Dermis microvascular lymphatic vessel endothelial cell (primary cell): ENCODE measurements around the gene ARSA. TPM values are rescaled to one million over a fixed set of nuclear protein-coding genes. Genes with fewer than 3 reads are reported as not detected.
"Not testable (repeated sequence)": the region's sequence is repeated elsewhere in the genome, so short reads cannot be mapped to it uniquely, and the experiment has no call there.

ENCODE experiments used
- DNase-seq, 2 donors: peaks; one replicate each; pipeline versions ENCODE4 v3.0.0 to v3.0.0-alpha.2; 2010; ENCODE audit warnings: low read depth in 2 of 2
- total RNA-seq: library from RNA; depleted of rRNA; stranded (reverse); fragments of >200 nt; gene quantifications from 2 replicates; pipeline ENCODE4 v1.2.1, GENCODE V29; 2014

The ARSA gene
- total RNA-seq, 1 donor from 2014 or later: 8.0 TPM

DNA sequence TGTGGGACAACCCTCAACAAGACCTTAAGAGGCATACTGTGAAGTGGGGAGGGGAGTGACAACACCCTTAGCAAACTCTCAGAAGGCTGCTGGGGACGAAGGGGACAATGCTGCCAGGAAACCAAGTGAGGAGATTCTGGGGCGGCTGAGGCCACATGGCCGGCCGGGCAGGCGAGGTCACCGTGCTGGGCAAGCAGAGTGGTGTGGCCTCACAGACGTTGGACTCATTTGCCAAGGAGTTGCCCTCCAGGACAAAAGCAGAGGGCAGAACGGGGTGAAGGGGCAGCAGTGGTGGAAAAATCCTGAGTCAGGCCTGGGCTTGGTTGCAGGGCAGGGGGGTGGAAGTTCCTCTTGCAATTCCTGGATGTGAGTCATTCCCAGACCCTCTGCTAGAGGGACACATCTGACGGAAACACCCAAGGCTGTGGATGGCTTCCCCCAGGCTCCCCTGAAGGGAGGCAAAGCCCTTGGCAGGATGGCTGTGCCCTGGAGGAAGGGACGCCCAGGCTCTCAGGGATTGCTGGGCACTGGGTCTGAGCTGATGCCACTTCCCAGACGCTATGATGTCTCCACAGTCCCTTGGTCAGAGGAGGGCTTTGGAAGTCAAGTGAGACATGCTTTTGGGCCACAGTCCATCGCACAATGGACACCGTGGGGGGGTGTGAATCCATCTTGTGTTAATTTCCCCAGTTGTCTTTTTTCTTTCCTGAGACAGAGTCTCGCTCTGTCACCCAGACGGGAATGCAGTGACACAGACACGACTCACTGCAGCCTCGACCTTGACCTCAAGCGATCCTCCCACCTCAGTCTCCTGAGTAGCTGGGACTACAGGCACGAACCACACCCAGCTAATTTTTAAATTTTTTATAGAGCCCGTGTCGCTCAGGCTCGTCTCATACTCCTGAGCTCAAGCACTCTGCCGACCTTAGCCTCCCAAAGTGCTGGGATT, 28.4 kb upstream of the ARSA start:
- peak; percentile 74 to 93 for DNase-seq

DNA sequence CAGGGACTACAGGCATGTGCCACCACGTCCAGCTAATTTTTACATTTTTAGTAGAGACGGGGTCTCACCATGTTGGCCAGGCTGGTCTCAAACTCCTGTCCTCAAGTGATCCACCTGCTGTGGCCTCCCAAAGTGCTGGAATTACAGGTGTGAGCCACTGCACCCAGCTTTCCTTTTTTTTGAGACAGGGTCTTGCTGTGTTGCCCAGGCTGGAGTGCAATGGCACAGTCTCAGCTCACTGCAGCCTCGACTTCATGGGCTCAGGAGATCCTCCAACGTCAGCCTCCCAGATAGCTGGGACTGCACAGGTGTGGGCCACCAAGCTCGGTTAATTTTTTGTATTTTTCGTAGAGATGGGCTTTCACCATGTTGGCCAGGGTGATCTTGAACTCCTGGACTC, 26.7 kb upstream of the ARSA start:
- DNase-seq: not testable (repeated sequence)

DNA sequence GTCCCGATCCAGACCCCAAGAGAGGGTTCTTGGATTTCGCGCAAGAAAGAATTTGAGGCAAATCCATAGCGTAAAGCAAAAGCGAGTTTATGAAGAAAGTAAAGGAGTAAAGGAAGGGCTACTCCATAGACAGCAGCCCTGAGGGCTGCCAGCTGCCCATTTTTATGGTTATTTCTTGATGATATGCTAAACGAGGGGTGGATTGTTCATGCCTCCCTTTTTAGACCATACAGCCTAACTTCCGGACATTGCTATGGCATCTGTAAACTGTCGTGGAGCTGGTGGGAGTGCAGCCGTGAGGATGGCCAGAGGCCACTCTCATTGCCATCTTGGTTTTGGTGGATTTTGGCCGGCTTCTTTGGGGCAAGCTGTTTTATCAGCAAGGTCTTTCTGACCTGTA, 25.3 kb upstream of the ARSA start:
- no peak for DNase-seq

DNA sequence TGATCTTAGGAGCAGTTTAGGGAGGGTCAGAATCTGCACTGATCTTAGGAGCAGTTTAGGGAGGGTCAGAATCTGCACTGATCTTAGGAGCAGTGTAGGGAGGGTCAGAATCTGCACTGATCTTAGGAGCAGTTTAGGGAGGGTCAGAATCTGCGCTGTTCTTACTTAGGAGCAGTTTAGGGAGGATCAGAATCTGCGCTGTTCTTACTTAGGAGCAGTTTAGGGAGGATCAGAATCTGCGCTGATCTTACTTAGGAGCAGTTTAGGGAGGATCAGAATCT, 15.8 kb upstream of the ARSA start:
- not testable (repeated sequence) for DNase-seq

DNA sequence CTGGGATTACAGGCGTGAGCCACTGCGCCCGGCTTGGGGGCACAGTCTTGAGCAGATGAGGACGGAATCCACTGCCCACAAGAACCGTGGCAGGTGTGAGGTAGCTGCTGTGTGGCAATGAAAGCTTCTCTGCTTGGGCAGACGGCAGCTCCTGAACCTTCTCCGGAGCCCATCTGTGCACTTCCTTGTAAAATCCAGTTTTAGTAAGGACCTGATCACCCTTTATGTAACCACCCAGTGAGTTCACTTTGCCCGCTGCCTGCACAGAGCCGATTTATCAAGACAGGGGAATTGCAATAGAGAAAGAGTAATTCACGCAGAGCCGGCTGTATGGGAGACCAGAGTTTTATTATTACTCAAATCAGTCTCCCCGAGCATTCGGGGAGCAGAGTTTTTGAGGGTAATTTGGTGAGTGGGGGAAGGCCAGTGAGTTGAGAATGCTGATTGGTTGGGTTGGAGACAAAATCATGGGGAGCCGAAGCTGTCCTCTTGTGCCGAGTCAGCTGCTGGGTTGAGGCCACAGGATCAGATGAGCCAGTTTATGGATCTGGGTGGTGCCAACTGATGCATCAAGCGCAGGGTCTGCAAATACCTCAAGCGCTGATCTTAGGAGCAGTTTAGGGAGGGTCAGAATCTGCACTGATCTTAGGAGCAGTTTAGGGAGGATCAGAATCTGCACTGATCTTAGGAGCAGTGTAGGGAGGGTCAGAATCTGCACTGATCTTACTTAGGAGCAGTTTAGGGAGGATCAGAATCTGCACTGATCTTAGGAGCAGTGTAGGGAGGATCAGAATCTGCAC, 15.3 kb upstream of the ARSA start:
- DNase-seq: not testable (repeated sequence)

DNA sequence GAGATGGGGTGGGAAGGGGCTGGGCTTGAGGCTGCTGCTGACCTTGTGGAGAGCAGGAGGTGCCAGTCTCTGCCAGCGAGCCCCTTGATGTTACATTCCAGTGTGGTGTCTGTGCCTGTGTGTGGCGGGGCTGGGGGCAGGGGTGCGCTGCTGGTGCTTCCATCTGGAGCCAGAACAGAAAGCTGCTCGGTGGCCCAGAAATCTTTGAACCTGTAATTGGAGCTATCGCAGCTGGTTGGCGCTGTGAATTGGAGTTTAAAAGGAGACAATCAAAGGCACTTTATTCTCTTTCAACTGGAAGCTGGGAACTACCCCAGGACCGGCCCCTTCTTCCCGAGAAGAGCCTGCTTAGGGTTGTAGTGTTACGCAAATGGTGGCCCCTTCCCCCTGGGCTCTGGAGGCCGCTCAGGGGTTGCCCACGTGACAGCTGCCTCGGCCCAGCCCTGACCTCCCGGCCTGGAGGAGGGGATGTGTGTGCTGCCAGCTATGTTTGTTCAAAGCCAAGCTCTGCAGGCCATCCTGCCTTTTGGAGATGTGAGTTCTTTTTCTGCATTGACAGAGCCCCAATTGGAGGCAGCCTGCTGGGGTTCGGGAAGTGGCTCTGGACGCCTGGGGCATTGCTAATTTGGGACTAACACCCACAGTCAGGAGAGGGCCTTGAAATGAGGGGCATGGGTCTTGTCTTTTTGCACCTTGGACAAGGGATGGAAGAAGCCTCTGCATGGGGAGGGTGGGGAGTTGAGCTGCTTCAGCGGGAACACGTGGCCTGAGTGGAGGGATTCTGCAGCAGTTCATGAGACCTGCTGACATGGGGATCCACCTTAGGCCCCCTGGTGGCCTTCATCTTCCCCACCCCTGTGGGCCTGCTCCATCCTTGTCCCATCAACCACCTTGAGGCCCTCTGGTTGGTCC, 14.0 kb upstream of the ARSA start:
- DNase-seq: peak; percentile 60 to 69

DNA sequence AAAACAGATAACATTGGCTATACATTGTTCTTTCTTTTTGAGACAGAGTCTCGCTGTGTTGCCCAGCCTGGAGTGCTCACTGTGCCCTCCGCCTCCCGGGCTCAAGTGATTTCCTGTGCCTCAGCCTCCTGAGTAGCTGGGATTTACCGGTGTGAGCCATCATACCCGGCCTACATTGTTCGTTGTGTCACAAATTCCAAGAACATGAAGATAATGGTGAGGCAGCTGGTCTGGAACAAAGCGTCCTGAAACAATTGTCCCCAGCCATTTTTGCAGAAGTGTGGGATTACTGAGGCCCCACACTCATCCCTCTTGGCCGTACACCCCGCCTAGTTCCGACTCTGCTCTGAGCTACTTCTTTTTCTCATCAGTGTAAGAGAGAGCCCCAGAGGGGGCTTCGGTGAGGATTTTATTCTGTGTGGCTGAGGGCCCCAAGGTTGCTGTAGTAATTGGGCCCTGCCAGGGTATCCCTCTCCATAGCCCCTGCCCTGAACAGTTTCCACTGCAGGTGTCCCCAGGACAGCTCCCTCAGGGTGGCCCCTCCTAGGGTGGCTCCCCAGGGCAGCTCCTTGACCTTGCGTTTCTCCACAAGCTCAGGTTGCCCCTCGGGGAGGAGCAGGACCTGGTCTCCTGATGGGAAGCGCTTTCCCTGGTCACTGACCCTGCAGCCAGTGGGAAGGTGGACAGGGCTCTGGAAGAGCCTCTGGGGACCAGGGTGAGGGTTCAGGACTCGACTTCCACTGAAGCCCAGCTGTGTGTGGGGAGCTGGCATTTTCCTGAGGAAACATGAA, 13.1 kb upstream of the ARSA start:
- peak in 1 of 2 donors; percentile 59 for DNase-seq

DNA sequence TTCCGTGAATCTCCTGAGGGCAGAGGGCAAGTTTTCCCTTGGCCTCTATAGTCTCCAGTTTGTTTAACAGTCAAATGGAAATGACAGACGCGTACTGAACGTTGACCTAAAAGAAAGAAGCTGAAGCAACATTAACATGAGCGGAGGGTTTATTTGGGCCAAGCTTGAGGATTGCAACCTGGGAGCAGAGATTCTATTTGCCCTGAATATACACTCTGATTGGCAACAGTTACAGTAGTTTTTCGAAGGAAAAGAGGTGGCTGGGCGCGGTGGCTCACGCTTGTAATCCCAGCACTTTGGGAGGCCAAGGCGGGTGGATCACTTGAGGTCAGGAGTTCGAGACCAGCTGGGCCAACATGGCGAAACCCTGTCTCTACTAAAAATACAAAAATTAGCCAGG, 12.3 kb upstream of the ARSA start:
- DNase-seq: not testable (repeated sequence)

DNA sequence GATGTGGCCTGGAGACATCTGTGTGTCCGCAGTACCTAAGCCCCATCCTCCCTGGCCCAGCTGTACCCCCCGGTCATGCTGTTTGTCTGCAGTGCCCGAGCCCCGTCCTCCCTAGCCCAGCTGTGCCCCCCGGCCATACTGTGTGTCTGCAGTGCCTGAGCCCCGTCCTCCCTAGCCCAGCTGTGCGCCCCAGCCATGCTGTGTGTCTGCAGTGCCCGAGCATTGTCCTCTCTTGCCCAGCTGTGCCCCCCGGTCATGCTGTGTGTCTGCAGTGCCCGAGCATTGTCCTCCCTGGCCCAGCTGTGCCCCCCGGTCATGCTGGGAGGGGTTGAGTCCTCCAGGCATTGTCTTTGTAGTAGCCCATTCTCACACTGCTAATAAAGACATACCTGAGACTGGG, 7.6 kb upstream of the ARSA start:
- DNase-seq: no peak

DNA sequence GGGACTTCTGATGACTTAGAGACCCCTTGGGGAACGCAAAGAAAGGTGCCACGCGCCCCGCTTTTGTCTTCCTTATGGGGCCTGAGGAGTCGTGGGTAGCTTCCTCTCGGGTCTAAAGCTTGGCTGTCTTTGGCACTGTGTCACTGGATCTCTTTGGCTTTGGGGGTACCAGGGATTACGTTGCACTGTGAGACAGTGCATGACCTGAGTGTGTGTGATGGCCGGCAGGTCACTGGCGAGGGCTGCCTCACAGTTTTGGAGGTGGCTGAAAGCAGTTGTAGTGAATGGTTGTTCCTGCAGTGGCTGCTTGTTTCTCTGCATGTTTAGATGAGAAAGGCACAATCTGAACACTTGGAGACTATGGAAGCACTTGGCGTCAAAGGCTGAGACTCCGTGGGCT, 5.8 kb upstream of the ARSA start:
- no peak for DNase-seq

DNA sequence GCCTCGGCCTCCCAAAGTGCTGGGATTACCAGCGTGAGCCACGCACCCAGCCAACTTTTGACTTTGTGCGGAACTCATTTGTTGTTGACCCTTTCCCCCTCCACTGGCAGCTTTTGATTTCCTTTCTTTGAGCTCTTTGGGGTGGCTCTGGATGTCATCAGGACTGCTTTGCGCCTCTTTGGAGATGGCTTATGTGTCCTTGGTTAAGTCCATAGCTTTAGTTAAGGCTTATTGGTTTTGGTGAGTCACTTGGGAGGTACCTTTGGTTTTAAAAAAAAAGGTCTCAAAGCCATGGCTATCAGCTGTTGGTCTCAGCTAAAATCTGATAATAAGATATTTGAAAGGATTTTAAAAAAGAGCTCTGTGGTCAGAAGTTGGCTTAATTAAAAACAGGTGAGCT, 5.1 kb upstream of the ARSA start:
- no peak for DNase-seq

DNA sequence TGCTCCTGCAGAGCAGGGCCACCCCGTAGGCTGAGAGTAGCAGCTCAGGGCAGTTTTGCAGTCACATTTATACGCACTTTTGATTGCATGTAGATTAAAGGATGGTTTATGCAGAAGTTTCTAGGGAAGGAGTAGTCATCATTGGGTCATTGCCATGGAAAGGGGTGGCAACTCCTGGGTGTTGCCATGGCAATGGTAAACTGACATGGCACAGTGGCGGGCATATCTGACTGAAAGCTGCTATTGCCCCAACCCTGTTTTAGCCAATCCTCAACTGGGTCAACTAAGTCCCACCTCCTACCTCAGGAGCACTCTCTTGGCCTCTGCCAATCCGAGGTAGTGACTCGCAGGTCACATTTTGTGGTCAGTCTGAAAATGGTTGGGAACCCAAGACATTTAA, 2.4 kb upstream of the ARSA start:
- DNase-seq: no peak

DNA sequence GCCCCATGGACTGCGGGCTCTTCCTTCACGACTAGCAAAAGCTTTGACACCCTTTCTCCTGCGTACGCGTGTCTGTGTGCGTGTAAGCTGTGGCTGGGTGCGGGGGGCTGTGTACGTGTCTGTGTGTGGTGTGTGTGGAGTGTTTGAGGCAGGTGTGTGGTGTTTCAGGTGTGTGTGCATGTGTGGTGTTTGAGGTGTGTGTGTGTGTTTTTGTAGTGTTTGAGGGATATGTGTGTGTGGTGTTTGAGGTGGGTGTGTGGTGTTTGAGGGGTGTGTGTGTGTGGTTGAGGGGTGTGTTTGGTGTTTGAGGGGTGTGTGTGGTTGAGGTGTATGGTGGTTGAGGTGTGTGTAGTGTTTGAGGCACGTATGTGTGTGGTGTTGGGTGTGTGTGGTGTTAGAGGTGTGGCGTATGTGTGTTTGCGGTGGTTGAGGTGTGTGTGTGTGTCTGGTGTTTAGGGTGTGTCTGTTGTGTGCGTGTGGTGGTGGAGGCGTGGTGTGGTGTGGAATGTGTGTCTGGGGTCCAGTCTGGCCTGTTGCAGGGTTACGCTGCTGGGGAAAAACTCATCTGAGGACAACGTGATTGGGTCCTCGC, 687 bp upstream of the ARSA start:
- DNase-seq: peak in 1 of 2 donors; percentile 24

DNA sequence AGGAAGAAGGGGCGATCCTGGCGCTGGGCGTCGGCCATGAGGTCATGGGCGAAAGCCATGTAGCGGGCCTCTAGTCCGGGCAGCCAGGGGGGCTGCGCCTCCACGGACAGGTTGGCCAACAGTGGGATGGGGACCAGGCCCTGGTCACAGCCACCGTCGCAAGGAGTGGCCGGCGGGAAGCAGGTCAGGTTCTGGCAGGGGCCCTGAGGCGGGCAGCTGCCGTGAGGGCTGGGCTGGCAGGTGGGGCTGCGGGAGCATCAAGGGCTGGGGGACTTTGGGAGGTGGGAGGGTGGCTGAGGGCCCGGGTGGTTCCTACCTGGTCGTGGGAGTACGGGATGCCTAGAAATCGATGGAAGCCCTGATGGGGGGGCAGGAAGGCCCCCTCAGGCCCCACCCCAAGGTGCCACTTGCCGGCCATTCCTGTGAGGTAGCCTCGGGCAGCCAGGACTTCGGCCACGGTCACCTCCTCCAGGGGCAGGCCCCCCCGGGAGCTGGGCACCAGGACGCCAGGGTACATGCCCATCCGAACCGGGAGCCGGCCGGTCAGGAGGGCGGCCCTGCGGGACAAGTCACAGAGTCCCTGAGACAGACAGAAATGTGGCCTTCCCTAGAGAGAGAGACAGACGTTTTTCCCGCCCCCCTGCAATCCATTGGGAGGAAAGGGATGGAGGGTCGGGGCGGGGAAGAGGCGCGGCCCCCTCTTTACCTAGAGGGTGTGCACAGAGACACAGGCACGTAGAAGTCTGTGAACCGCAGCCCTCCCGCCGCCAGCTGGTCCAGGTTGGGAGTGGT, 906 bp downstream of the ARSA start:
- DNase-seq: no peak

DNA sequence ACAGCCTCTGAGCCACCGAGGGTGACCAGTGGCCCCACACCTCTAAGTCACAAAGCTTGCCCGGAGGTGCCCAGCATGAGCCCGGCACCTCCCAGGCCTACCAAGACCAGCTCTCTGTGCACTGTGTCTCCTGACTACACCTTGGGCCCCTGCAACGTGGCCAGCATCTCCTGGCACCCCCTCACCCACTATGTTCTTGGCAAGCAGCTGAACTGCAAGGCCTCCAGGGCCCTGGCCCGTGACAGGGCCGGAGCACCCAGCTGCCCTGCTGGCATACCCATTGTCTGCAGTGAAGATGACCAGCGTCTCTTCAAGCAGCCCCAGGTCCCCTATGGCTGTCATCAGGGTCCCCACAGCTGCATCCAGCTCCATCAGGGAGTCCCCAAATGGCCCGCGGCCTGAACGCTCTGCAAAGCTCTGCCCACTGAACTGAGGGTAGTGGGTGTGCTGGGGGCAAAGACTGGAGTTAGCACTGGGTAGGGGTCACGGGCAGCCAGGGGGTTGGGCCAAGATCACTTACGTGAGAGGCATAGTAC, 1.6 kb downstream of the ARSA start:
- no peak for DNase-seq

DNA sequence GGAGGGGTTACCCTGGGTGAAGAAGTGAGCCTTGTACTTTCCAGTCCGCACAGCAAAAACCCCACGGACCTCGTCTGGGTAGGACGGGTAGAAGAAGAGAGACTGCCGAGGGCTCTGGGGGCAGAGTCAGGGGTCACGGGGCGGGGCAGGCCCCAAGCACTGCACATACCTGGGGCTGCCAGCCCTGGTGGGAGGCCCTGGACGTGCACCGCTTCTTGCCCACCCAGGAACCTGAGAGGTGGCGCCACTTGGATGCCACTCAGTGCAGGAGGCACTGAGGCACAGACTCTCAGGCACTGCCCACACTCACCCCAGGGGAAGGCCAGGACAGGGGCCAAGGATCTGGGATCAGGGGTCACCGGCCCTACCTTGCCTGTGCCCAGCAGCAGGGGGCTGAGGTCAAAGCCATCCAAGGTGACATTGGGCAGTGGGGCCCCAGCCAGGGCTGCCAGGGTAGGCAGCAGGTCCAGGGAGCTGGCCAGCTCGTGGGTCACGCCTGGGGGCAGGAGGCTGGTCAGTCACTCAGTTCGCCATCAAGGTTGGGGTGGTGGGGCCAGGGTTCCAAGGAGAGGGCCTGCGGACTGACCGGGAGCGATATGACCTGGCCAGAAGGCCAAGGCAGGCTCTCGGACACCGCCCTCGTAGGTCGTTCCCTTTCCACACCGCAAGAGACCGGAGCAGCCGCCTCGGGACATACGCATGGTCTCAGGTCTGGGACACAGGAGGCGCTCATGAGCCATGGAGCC, 2.2 kb downstream of the ARSA start:
- DNase-seq: peak in 1 of 2 donors; percentile 15

DNA sequence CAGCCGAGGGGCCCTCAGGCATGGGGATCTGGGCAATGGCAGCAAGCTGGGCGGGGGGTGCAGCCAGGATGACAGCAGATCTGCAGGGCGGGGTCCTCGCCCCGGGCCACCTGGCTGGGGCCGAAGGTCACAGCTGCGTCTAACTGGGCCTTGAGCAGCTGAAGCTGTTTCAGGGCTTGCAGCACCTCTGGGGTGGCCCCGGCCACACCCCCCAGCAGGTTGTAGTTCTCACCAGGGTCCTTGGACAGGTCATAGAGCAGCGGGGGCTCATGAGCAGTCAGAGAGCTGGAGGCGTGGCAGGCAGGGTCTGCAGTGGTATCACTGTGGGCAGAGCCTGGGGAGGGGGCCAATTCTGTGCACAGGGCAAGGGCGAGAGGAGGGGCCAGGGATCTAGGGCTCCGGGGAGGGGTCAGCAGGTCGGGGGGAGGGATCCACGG, 2.8 kb downstream of the ARSA start:
- DNase-seq: no peak

DNA sequence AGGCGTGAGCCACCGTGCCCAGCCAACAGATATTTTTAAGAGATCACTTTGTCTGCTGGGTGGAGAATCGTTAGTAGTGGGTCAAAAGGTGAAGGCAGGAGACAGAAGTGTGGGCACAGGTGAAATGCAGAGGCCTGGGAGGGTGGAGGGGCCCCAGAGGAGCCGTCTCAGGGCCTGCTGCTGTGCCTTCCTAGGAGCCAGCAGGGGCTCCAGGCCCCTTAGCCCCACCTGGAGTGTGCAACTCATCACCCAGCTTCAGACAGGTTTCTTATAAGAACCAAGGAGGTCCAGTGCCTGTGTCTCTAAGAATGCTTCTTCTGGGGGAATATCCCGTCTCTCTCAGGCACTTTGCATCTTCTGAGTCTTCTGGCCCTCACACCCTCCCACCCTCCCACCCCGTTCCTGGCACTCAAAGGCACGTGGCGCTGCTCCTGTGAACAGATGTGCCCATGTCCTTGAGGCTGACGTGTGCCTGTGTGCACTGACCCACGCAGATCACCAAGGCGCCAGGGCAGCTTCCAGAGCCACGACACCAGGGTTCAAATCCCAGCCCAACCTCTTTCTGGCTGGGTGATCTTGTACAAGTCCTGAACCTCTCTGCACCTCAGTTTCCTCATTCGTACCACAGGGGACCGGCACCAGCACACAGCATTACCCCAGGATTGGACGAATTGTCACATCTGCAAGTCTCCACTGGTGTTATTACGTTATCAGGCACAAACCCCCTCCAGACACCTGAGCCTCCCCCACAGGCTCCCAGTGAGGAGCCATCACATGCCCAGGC, 3.4 kb downstream of the ARSA start:
- no peak for DNase-seq
